GM18868 (cell line): ENCODE measurements around the gene RNF25.

Experiments used
- ATAC-seq: cut with Tn5 transposase; IDR thresholded peaks from one replicate; pipeline ENCODE4 v1.9.1; 2021; ENCODE audit warnings: mild to moderate bottlenecking, moderate library complexity; ENCODE audit not compliant: unreplicated experiment

RNF25 gene

GRCh38 chr2:218680061-218680460, 8.3 kb upstream of the RNF25 start:
- ATAC-seq, result no peak

- ATAC-seq, result no peak
These were observed 7.3 kb upstream of the RNF25 start for GRCh38 chr2:218679119-218679518.

DNA sequence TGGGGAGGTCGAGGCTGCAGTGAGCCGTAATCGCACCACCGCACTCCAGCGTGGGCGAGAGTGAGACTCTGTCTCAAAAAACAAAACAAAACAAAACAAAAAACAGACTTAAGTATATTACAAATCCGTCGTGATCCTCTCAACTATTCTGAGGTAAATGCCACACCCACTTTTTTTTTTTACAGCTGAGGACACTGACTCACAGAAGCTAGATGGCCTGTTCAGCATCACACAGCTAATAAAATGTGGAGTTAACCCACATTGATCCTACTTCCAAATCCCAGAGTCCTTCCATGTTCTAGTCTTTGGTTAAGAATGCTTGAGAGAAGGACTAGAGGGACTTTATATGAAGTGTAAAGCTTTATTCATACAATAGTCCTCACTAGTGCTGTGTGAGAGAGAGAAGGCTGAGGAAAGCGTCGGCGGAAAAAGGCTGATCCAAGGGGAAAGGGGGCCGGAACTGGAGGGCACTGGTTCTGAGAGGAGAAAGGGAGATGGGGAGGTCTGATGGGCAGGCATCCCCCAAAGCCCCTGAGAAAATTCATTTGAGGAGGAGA, 627 bp downstream of the RNF25 start:
- no peak for ATAC-seq

DNA sequence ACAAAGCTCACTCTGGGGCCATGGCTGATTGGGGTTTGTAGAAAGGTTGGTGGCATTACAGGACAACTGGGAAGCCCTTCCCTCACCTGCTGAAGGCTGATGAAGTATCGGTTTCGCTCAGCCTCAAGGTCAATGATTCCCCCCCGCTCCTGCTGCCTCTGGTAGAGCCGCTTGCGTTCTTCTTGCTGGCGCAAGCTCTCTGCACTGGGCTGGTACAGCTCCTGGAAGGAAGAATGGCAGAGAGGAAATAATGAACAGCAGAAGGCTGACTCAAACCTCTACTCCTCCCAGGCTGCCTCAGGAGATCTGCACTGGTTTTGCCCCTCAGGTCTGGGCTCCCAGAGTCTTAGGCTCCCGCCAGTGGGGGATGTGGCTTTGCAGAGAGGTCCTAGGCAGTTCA, 7.1 kb downstream of the RNF25 start:
- ATAC-seq, result no peak

GRCh38 chr2:218663901-218664300, 7.9 kb downstream of the RNF25 start:
- no peak for ATAC-seq

GRCh38 chr2:218662827-218663226, 9.0 kb downstream of the RNF25 start:
- ATAC-seq, result no peak

DNA sequence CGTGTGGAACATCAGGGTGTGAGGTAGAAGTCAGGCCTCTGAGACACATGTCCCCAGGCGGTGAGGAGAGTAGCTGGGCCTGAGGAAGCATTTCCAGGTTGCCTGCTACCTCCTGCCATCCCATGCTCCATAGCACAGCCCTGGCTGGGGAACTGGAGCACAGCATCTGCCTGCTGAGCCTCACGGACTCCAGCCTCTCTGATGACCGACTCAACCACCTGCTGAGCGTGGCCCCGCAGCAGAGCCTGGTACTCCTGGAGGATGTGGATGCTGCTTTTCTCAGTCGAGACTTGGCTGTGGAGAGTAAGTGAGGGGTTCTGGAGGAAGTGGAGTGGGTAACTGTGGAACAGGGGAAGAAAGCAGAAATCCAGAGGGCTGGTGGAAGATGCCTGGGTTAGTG, 9.4 kb downstream of the RNF25 start:
- ATAC-seq, result no peak

DNA sequence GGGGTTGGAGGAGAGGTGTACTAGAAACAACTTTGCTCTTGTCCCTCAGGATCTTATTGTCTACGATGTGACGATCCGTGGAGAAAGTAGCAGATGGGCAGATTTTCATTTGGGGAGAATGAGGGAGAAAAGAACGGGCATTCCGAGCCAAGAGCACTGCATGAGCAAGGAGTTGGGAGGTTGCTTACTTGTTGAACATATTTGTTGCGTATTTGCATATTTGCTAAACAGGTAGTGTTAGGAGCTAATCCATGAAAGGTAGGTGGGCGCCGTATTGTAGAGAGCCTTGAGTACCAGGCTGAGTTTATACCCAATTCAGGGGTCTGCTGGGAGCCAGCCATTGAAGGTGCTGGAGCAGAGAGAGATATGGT, 11.8 kb downstream of the RNF25 start:
- ATAC-seq, result no peak

DNA sequence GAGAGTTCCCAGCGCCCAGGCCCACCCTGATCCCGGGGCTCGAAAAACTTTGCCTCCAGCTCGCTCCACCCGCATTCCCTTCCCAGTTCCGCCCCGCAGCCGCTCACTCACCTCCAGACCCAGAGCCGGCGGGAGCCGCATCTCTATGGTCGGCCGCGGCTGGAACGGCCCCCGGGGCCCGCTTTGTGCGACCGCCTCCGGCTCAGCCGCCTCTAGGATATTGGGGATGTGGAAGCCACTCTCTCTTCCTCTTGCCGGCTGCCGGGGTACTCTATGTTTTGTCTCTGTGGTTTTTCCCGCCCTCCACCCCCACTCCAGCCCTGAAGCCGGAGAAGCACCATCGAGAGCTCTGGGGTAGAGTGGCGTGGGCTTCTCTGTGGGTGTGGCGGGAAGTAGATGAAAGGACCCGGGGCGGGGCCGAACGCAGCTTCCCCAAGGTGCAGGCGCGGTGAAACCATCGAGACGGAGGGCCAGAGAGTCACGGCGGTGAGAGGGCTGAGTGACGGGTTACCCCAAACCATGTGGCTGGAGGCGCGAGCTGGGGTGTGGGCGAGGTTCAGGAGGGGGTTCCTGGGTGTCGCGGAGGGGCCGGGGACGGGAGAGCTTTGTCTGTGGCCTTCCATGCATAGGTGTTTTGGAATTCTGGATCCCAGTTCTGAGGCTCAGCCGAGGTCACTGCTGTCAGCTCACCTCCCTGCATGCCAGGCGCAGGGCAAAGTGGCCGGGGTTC, 12.4 kb downstream of the RNF25 start, which contains the start of the genes BCS1L and ZNF142:
Gene BCS1L (plus strand): TSS at position 426 of the 730 bp plus-strand sequence. CDS start 1,305 bp downstream, outside the sequence.
Gene ZNF142 (minus strand): TSS at position 366 of the 730 bp plus-strand sequence. CDS start 3,194 bp downstream, outside the sequence.
- peak; percentile 98 for ATAC-seq

DNA sequence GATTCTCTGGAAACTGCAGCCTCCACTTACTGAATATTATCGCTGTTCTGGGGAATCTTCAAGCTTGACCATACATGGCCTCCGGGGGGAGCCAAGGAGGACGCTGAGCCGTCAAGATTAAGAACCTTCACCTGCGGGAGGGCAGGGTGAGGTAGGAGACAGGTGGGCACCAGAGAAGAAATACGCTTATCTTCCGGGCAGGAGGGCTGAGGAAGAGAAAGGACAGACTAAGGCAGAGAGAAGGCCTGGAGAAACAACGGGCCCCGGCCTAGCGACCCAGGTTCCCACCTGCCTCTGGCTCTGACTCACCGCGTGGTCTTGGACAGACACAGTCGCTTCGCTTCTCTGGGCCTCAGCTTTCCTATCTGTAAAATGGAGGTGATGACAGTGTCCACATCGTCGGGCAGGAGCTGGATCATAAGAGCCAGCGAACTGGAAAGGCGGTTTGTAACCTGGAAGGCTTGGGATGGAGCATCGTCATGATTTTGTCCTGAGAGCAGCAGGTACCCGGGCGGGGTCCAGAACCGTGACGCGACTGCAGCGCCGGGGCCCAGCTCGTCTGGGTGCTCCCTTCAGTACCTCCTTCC, 13.0 kb downstream of the RNF25 start:
- ATAC-seq, result peak; percentile 32

- ATAC-seq, result no peak
These were observed 16.1 kb downstream of the RNF25 start for GRCh38 chr2:218655751-218656150.

DNA sequence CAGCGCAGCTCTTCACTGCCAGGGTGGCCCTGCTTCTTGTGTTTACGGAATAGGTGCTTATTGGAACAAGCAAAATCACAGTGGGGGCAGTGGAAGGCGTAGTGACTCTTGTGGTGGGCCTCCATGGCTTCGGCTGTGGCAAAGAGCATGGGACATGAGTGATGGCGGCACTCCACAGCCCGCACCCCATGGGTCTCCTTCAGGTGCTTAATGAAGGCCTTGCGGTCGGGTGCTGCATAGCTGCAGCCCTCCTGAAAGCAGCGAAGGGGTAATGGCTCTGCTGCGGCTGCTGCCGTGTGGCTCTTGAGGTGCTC, 23.1 kb downstream of the RNF25 start:
- ATAC-seq, result no peak

GRCh38 chr2:218648088-218648786, 23.6 kb downstream of the RNF25 start:
- ATAC-seq, result no peak

GRCh38 chr2:218645126-218645525, 26.7 kb downstream of the RNF25 start:
- ATAC-seq, result no peak

DNA sequence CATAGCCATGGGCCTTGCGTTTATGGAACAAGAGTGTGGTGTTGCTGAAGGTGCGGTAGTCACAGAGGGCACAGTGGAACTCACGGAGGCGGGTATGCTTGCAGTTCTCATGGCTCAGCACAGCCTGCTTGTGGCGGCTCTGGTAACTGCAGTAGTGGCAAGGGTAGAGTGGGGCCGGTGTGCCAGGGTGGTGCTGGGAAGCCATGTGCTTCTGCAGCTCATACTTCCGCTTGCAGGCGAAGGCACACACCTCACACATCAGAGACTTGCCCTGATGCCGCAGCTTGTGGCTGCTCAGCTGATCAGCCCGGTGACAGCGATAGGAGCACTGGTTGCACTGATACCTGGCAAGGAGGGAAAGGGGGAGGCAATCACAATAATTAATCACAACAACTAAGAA, 27.1 kb downstream of the RNF25 start:
- no peak for ATAC-seq

DNA sequence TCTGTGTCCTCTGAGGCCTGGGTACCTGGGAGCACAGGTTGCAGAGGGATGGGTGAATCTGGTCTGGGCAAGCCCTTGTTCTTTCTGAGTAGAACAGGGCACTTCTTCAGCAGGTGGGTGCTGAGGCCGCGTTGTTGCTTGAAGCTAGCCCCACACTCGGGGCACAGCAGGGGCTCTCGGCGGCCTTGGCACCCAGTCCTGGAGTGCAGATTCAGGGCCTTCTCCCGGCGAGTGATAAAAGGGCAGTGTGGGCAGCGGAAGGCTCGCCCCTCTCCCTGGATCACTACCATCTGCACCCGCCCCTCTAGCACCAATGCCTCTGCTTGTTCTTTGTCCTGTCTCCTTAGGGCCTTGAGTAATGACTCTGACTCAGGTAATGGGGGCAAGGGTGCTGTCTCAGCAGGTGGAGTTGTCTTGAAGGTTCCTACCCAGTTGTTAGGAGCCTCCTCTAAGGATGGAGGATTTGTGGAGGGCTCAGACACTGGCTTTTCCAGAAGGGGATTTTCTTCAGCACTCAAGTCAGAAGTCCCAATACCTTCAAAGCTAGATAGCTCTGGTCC, 28.0 kb downstream of the RNF25 start:
- no peak for ATAC-seq

DNA sequence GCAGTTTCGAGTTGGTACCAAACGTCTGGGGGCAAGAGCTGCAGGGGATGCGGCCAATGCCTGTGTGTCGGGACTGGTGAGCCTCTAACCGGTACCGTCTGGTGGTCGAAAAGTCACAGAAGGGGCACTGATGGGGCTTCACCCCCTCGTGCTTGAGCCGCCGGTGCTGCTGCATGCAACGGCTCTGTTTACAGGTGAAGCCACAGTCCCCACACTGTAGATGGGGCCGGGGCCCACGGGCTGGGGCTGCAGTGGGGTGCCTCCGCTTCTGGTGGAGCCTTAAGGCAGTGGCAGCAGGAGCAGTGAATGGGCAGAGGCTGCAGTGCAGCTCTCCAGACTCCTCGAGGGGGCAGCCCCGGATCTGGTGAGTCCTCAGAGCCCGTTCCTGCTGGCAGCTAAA, 29.0 kb downstream of the RNF25 start:
- ATAC-seq, result no peak

DNA sequence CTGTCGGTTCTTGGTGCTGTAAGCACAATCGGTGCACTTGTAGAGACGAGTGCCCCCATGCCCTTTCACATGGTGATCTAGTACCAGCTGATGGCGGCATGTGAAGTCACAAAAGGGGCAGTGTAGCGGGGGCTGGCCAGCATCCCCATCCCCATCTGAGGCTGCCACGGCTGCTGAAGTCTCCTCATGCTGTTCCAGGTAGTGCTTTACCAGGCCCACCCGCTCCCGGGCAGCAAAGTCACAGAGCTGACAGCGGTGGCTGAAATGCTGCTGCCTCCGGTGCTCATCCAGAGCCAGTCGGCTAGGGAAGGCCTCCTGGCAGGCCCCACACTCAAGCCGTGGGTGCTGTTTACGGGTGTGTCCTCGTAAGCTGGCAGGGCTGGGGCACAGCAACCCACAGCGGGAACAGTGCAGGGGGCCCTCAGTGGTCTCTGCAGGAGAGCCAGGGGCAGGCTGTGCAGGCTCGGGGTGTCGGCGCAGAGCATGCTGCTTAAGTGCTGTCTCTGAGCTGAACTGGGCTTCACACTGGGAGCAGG, 29.6 kb downstream of the RNF25 start:
- ATAC-seq, result no peak

DNA sequence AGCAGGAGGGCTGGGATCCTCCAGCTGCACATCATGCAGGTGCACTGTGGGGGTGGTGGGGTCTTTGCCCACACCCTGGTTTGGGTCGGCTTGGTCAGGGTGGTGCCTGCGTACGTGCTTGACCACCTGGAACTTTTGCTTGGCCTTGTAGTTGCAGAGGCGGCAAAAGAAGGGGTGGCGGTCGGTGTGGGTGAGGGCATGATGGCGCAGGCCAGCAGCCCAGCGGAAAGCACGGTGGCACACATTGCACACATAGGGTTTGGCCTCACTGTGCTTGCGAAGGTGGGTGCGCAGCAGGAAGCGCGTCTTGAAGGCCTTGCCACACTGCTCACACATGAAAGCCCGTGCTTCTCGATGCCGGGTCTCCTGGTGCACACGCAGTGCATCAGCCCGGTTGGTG, 33.4 kb downstream of the RNF25 start:
- ATAC-seq, result no peak

DNA sequence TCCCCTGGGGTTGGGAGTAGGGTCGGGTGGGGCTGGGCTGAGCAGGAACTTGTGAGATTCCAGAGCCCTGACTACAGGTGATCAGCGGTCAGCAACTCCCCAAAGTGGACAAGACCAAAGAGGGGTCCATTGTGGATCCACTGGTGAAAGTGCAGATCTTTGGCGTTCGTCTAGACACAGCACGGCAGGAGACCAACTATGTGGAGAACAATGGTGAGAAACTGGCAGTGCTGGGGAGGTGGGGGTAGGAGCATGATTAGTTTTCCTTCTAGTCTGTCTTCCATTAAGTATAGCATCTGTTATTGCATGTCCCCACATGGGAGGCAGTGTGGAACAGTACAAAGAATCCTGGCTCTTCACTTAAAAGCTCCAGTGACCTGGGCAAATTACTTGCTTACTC, 36.1 kb downstream of the RNF25 start:
- no peak for ATAC-seq

- no peak for ATAC-seq
These were observed 40.0 kb downstream of the RNF25 start for GRCh38 chr2:218631837-218632236.
